HepG2 (cell line): ENCODE data around the gene CD79A. TPM values are rescaled to one million over a fixed set of nuclear protein-coding genes. Genes with fewer than 3 reads are reported as not detected.
A peak's percentile ranks its signal among the peaks of the same experiment; 100 is the strongest.

Experiments used
- ATAC-seq: fragments of 200-7000 bp; cut with Tn5 transposase; 3 replicates; pipeline ENCODE4 v1.9.1; 2020; ENCODE audit warnings: mild to moderate bottlenecking, moderate library complexity
- BruUV-seq: library from RNA; stranded (reverse); fragments of 400-500 nt; replicated peaks from 2 replicates; lab custom pipeline; 2021; lab: Mats Ljungman, UMichigan
- CTCF ChIA-PET: fragments of 300-600 bp; formaldehyde crosslinking; extraction: SDS; loops from one replicate; lab custom pipeline; 2021; ENCODE audit warnings: low total read pairs, inconsistent platforms, low intra/inter-chr PET ratio; lab: Yijun Ruan, JAX
- POLR2A ChIA-PET: fragments of 350-600 bp; sonication (Branson Sonifier 250); formaldehyde crosslinking; loops from one replicate; lab custom pipeline; 2020; ENCODE audit warnings: antibody characterized with exemption, inconsistent platforms; lab: Yijun Ruan, JAX
- DNase-seq: peaks from one replicate; pipeline ENCODE4 v3.0.0-alpha.2; 2015; ENCODE audit warnings: low spot score
- FAIRE-seq: peaks from 3 replicates; lab custom pipeline; 2011; peaks lifted over from hg19 to GRCh38; lab: Jason Lieb, UNC
- H2AFZ ChIP-seq: one replicate; pipeline ENCODE4 v1.6.1; 2011; ENCODE audit warnings: low read length, inconsistent platforms
- H3K27ac ChIP-seq: fragments of 300-600 bp; 3 replicates; pipeline ENCODE4 v1.8.0; 2011; ENCODE audit warnings: mixed run types, mild to moderate bottlenecking, mixed read lengths, low read length, inconsistent platforms; ENCODE audit not compliant: insufficient read depth; ENCODE audit errors: extremely low read length
- H3K27me3 ChIP-seq, 2 experiments: fragments of 200-600 bp in 1 of 2; 2 replicates in 1 of 2; 3 replicates in 1 of 2; pipeline versions ENCODE4 v1.6.0 to v1.8.0; 2011; ENCODE audit warnings: low read length in 2 of 2, mild to moderate bottlenecking in 2 of 2, moderate library complexity in 2 of 2, inconsistent platforms in 1 of 2; ENCODE audit not compliant: insufficient read depth in 2 of 2, control insufficient read depth in 1 of 2
- H3K36me3 ChIP-seq, 2 experiments: fragments of 200-600 bp in 1 of 2; replicated peaks in 1 of 2; 2 replicates in 1 of 2; 3 replicates in 1 of 2; pipeline versions ENCODE4 v1.5.1 to v1.8.0; 2011; ENCODE audit warnings: low read length in 2 of 2, inconsistent platforms in 1 of 2; ENCODE audit not compliant: insufficient read depth in 2 of 2, control insufficient read depth in 1 of 2
- H3K4me1 ChIP-seq: 2 replicates; pipeline ENCODE4 v1.5.1; 2012; ENCODE audit warnings: low read length, inconsistent platforms; ENCODE audit not compliant: insufficient read depth
- H3K4me2 ChIP-seq: 2 replicates; pipeline ENCODE4 v1.6.0; 2011; ENCODE audit warnings: low read depth, low read length, inconsistent platforms
- H3K4me3 ChIP-seq, 3 experiments: fragments of 200-600 bp in 1 of 3; sonication (generic), shearing (Covaris generic) in 1 of 3; replicated peaks in 1 of 3; 2 replicates each; pipeline ENCODE4 v1.5.1; 2011 to 2016; ENCODE audit warnings: low read length in 3 of 3, inconsistent platforms in 2 of 3, low read depth in 2 of 3, mild to moderate bottlenecking in 2 of 3, control low read depth in 1 of 3, mixed read lengths in 1 of 3; ENCODE audit not compliant: insufficient read depth in 1 of 3
- H3K79me2 ChIP-seq: one replicate; pipeline ENCODE4 v1.6.1; 2011; ENCODE audit warnings: low read length, inconsistent platforms; ENCODE audit not compliant: insufficient read depth
- H3K9ac ChIP-seq: 2 replicates; pipeline ENCODE4 v1.6.0; 2011; ENCODE audit warnings: mild to moderate bottlenecking, low read depth, low read length, inconsistent platforms; ENCODE audit not compliant: insufficient read depth
- H3K9me3 ChIP-seq: 2 replicates; pipeline ENCODE4 v1.5.1; 2012; ENCODE audit warnings: mild to moderate bottlenecking, low read length
- H4K20me1 ChIP-seq: 2 replicates; pipeline ENCODE4 v1.6.0; 2011; ENCODE audit warnings: inconsistent platforms, mild to moderate bottlenecking, low read length, moderate library complexity; ENCODE audit not compliant: insufficient read depth
- POLR2A ChIP-seq, 2 experiments: IDR thresholded peaks; 2 replicates each; pipeline ENCODE4 v1.6.1; 2011; ENCODE audit warnings: low read depth in 2 of 2, low read length in 2 of 2, mild to moderate bottlenecking in 1 of 2, moderate library complexity in 1 of 2; ENCODE audit not compliant: insufficient read depth in 1 of 2
- POLR2G ChIP-seq: fragments of 200-400 bp; formaldehyde crosslinking; IDR thresholded peaks from 2 replicates; pipeline ENCODE4 v1.6.1; 2018; ENCODE audit warnings: mild to moderate bottlenecking, low read depth, low read length, moderate library complexity
- RBFOX2 ChIP-seq: fragments of 200-400 bp; formaldehyde crosslinking; IDR thresholded peaks from 2 replicates; pipeline ENCODE4 v1.6.1; 2017; ENCODE audit warnings: low read depth, mild to moderate bottlenecking, low read length
- RBM22 ChIP-seq: fragments of 200-400 bp; formaldehyde crosslinking; optimal IDR thresholded peaks from 2 replicates; pipeline ENCODE3; 2017; ENCODE audit warnings: mild to moderate bottlenecking, low read length, moderate library complexity
- REL ChIP-seq: sonication (generic); formaldehyde crosslinking; conservative IDR thresholded peaks from 2 replicates; pipeline ENCODE4 v1.8.0; 2022; ENCODE audit warnings: mild to moderate bottlenecking, missing genetic modification reagents, moderate library complexity
- SMAD3 ChIP-seq: sonication (generic); formaldehyde crosslinking; IDR thresholded peaks from 2 replicates; pipeline ENCODE4 v1.4.0; 2020; ENCODE audit warnings: missing genetic modification reagents
- ZC3H13 ChIP-seq: sonication (generic); formaldehyde crosslinking; IDR thresholded peaks from 2 replicates; pipeline ENCODE4 v1.8.1; 2023; ENCODE audit warnings: mild to moderate bottlenecking, missing genetic modification reagents, moderate library complexity
- ZNF772 ChIP-seq: sonication (generic); formaldehyde crosslinking; IDR thresholded peaks from 2 replicates; pipeline ENCODE4 v1.5.0; 2020; ENCODE audit warnings: mild to moderate bottlenecking, missing genetic modification reagents
- ZNF781 ChIP-seq: sonication (generic); formaldehyde crosslinking; IDR thresholded peaks from 2 replicates; pipeline ENCODE4 v1.5.1; 2020; ENCODE audit warnings: borderline replicate concordance, mild to moderate bottlenecking, missing genetic modification reagents; ENCODE audit errors: not compliant biosample characterization
- WGBS: methylation state at CpG from one replicate; pipeline ENCODE4 v1.1.6; 2017; ENCODE audit warnings: low lambda C conversion rate; 5-methylcytosine and 5-hydroxymethylcytosine counted together
- in situ Hi-C: cut with HindIII; loops from 2 replicates; pipeline ENCODE4 v1.10.0; 2017; ENCODE audit warnings: low pct_unique_long_range_greater_than_20kb; ENCODE audit not compliant: extremely low pct_ligation_motif_present
- intact Hi-C: fragments of 100-400 bp; cut with micrococcal nuclease; formaldehyde crosslinking; loops from one replicate; pipeline ENCODE4 v1.10.0; 2022; ENCODE audit not compliant: unreplicated experiment
- polyA plus RNA-seq, 8 experiments: library from polyadenylated mRNA; depleted of rRNA in 3 of 8; stranded (reverse) in 7 of 8; unstranded in 1 of 8; fragments of >200 nt; fragmentation: Illumina TruSeq in 4 of 8; extraction: Trizol in 4 of 8; gene quantifications; 2 replicates each; pipeline versions ENCODE4 v1.2.1 to v1.2.3, GENCODE V29; 2011 to 2016; ENCODE audit warnings: low read depth in 4 of 8, missing spikeins in 1 of 8, mixed read lengths in 1 of 8; ENCODE audit not compliant: insufficient read depth in 1 of 8
- total RNA-seq, 5 experiments: library from RNA; depleted of rRNA; stranded (reverse); fragments of >200 nt; fragmentation: Illumina TruSeq; extraction: Trizol; gene quantifications; 2 replicates each; pipeline ENCODE4 v1.2.3, GENCODE V29; 2016; ENCODE audit warnings: low read depth in 1 of 5
- TF ChIP-seq, protein P1 (sequence below): sonication (generic); formaldehyde crosslinking; IDR thresholded peaks from 2 replicates; pipeline ENCODE4 v1.8.0; 2022; ENCODE audit warnings: mild to moderate bottlenecking, missing genetic modification reagents

Gene CD79A
- total and polyA plus RNA-seq, 2 of the 13 experiments (the other 11 are each of a cell fraction or from before 2014, with no cell fraction given): 0.24 to 0.33 TPM

- H3K4me1 ChIP-seq: peaks cover 80% of the 10 kb centered on the region
- peak; percentile 37 to 47; a peak in 1 of 4 replicates for TF ChIP-seq POLR2A (IDR thresholded peaks at IDR 0.05; ENCODE audit: insufficient read depth in 1 of 2, low read depth in 2 of 2, low read length in 2 of 2)
- TF ChIP-seq SMAD3: no peak
- peak; percentile 25; the same call in 1 of the 2 replicates for TF ChIP-seq POLR2G
- no peak for TF ChIP-seq ZNF781 (CRISPR knock-in tag)
- TF ChIP-seq ZC3H13 (CRISPR knock-in tag): 0 out of 2 replicates have a peak, but pooled peaks have one; percentile 31
- TF ChIP-seq, protein P1, sequence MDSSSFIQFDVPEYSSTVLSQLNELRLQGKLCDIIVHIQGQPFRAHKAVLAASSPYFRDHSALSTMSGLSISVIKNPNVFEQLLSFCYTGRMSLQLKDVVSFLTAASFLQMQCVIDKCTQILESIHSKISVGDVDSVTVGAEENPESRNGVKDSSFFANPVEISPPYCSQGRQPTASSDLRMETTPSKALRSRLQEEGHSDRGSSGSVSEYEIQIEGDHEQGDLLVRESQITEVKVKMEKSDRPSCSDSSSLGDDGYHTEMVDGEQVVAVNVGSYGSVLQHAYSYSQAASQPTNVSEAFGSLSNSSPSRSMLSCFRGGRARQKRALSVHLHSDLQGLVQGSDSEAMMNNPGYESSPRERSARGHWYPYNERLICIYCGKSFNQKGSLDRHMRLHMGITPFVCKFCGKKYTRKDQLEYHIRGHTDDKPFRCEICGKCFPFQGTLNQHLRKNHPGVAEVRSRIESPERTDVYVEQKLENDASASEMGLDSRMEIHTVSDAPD (CRISPR knock-in tag): 0 out of 2 replicates have a peak, but pooled peaks have one; percentile 1
- no peak for TF ChIP-seq REL (CRISPR knock-in tag)
- peak; percentile 59; the same call in 1 of the 2 replicates for TF ChIP-seq RBFOX2
- TF ChIP-seq ZNF772 (CRISPR knock-in tag): no peak
- TF ChIP-seq RBM22: peak; percentile 60
- H2AFZ ChIP-seq: no peak overlapping the region
- POLR2A ChIA-PET: interaction anchor here (1.3 to 2.7 kb wide), 2 partner anchors 8 to 94 kb away, joined by 4 to 18 read pairs; partner anchors contain the start of gene RABAC1
- no peak overlapping the region for H3K27ac ChIP-seq
- H3K79me2 ChIP-seq: peaks cover 69% of the 10 kb centered on the region
- DNase-seq: no peak
- H3K9me3 ChIP-seq: no peaks in the 10 kb centered on the region
- peaks cover 0 to 4% of the 10 kb centered on the region in 2 experiments; a peak in 1 of 5 replicates for H3K27me3 ChIP-seq
- no peak for ATAC-seq
- H3K9ac ChIP-seq: no peak overlapping the region
- 100% methylated on average over 2 of the region's 5 CpGs for WGBS
- no peak overlapping the region for H3K4me3 ChIP-seq
- peaks cover 79% of the 10 kb centered on the region for H4K20me1 ChIP-seq
- no TSS peak for BruUV-seq
- 0 out of 2 replicates have a peak overlapping the region, but pooled peaks have one; percentile 35 for H3K4me2 ChIP-seq
- in situ Hi-C loops: no loop called here
- H3K36me3 ChIP-seq: peaks cover 35 to 78% of the 10 kb centered on the region in 2 experiments
- FAIRE-seq: no peak
- CTCF ChIA-PET: no interaction called here
- intact Hi-C loops: no loop called here
These were observed 12.7 kb upstream of the CD79A start for GRCh38 chr19:41864374-41864773.
